HepG2 (cell line): ENCODE measurements around the gene WHAMM. TPM values are rescaled to one million over a fixed set of nuclear protein-coding genes. Genes with fewer than 3 reads are reported as not detected.

ENCODE experiments used
- ELF1 ChIP-seq: sonication (generic); formaldehyde crosslinking; IDR thresholded peaks from 2 replicates; pipeline ENCODE4 v1.4.0; 2020; ENCODE audit warnings: missing genetic modification reagents
- EP300 ChIP-seq, 3 experiments: sonication (generic) in 1 of 3; formaldehyde crosslinking in 1 of 3; IDR thresholded peaks; 2 replicates each; pipeline versions ENCODE4 v1.5.1 to v1.6.1; 2011 to 2020; ENCODE audit warnings: low read depth in 2 of 3, low read length in 2 of 3, borderline replicate concordance in 1 of 3, improper control_type of control experiment in 1 of 3, mild to moderate bottlenecking in 1 of 3, missing genetic modification reagents in 1 of 3, moderate library complexity in 1 of 3
- MAFG ChIP-seq: sonication (generic); formaldehyde crosslinking; IDR thresholded peaks from 2 replicates; pipeline ENCODE4 v1.5.1; 2020; ENCODE audit warnings: mild to moderate bottlenecking, missing genetic modification reagents
- NKX3-1 ChIP-seq: sonication (generic); formaldehyde crosslinking; IDR thresholded peaks from 2 replicates; pipeline ENCODE4 v1.5.0; 2020; ENCODE audit warnings: missing genetic modification reagents
- THAP7 ChIP-seq: sonication (generic); formaldehyde crosslinking; IDR thresholded peaks from 2 replicates; pipeline ENCODE4 v1.8.1; 2023; ENCODE audit warnings: mild to moderate bottlenecking, missing genetic modification reagents
- ZBTB40 ChIP-seq, 2 experiments: fragments of 450-650 bp in 1 of 2; sonication (generic) in 1 of 2; formaldehyde crosslinking in 1 of 2; IDR thresholded peaks; 2 replicates each; pipeline versions ENCODE4 v1.6.1 to v1.8.0; 2016 to 2022; ENCODE audit warnings: antibody characterized with exemption in 1 of 2, mild to moderate bottlenecking in 1 of 2, missing genetic modification reagents in 1 of 2
- ZBTB7A ChIP-seq: sonication (generic); formaldehyde crosslinking; IDR thresholded peaks from 2 replicates; pipeline ENCODE4 v1.8.0; 2022; ENCODE audit warnings: mild to moderate bottlenecking, missing genetic modification reagents
- ZFP82 ChIP-seq: sonication (generic); formaldehyde crosslinking; IDR thresholded peaks from 2 replicates; pipeline ENCODE4 v1.5.1; 2020; ENCODE audit warnings: mild to moderate bottlenecking, missing genetic modification reagents, borderline replicate concordance
- ZNF160 ChIP-seq: sonication (generic); formaldehyde crosslinking; IDR thresholded peaks from 2 replicates; pipeline ENCODE4 v1.8.0; 2022; ENCODE audit warnings: mild to moderate bottlenecking, inconsistent platforms, missing genetic modification reagents
- polyA plus RNA-seq, 8 experiments: library from polyadenylated mRNA; depleted of rRNA in 3 of 8; stranded (reverse) in 7 of 8; unstranded in 1 of 8; fragments of >200 nt; fragmentation: Illumina TruSeq in 4 of 8; extraction: Trizol in 4 of 8; gene quantifications; 2 replicates each; pipeline versions ENCODE4 v1.2.1 to v1.2.3, GENCODE V29; 2011 to 2016; ENCODE audit warnings: low read depth in 4 of 8, missing spikeins in 1 of 8, mixed read lengths in 1 of 8; ENCODE audit not compliant: insufficient read depth in 1 of 8
- total RNA-seq, 5 experiments: library from RNA; depleted of rRNA; stranded (reverse); fragments of >200 nt; fragmentation: Illumina TruSeq; extraction: Trizol; gene quantifications; 2 replicates each; pipeline ENCODE4 v1.2.3, GENCODE V29; 2016; ENCODE audit warnings: low read depth in 1 of 5
- TF ChIP-seq, protein P1 (sequence below): sonication (generic); formaldehyde crosslinking; IDR thresholded peaks from 2 replicates; pipeline ENCODE4 v1.4.0; 2020; ENCODE audit warnings: mild to moderate bottlenecking, missing genetic modification reagents, borderline replicate concordance
- TF ChIP-seq, protein P2 (sequence below): IDR thresholded peaks from 2 replicates; pipeline ENCODE4 v1.6.1; 2016; ENCODE audit warnings: mild to moderate bottlenecking

Gene WHAMM
- total and polyA plus RNA-seq, 2 of the 13 experiments (the other 11 are each of a cell fraction or from before 2014, with no cell fraction given): 2.9 to 3.0 TPM

DNA sequence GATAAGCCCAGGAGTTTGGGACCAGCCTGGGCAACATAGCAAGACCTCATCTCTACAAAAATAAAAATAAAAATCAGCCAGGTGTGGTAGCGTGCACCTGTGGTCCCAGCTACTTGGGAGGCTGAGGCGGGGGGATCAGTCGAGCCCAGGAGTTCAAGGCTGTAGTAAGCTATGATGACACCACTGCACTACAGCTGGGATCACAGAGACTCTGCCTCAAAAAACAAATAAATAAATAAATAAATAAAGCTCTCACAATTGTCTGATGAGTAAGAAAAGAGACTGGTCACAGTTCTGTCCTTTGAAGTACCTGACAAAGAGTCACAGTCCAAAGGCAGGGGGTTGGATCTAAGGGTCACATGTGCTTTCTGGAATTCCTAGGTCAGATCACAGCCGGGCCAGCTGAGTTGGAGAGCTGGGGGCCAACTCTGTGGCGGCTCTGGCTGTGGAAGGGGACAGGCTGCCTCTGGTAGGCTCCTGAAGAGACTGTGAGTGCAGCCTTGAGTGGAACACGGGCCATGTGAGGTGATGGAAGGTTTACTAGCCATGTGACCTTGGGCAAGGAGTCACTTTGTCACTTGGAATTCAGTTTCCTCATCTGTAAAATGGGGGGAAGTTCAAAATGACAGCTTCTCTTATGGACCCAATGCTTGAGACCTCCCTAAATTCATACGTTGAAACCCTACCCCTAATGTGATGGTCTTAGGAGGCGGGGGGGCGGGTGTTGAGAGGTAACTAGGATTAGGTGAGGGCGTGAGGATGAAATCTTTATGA is 47.2 kb downstream of the WHAMM start (continued):
- no peak for TF ChIP-seq ZBTB40 (IDR thresholded peaks at IDR 0.05)
- no peak for TF ChIP-seq ZBTB40 (CRISPR knock-in tag; IDR thresholded peaks at IDR 0.05)
- peak; percentile 19 to 49; a peak in 3 of 4 replicates for TF ChIP-seq EP300 (IDR thresholded peaks at IDR 0.05; ENCODE audit: low read depth in 2 of 2, low read length in 2 of 2)
- TF ChIP-seq EP300 (CRISPR knock-in tag; IDR thresholded peaks at IDR 0.05; ENCODE audit: borderline replicate concordance): no peak
- TF ChIP-seq, protein P1, sequence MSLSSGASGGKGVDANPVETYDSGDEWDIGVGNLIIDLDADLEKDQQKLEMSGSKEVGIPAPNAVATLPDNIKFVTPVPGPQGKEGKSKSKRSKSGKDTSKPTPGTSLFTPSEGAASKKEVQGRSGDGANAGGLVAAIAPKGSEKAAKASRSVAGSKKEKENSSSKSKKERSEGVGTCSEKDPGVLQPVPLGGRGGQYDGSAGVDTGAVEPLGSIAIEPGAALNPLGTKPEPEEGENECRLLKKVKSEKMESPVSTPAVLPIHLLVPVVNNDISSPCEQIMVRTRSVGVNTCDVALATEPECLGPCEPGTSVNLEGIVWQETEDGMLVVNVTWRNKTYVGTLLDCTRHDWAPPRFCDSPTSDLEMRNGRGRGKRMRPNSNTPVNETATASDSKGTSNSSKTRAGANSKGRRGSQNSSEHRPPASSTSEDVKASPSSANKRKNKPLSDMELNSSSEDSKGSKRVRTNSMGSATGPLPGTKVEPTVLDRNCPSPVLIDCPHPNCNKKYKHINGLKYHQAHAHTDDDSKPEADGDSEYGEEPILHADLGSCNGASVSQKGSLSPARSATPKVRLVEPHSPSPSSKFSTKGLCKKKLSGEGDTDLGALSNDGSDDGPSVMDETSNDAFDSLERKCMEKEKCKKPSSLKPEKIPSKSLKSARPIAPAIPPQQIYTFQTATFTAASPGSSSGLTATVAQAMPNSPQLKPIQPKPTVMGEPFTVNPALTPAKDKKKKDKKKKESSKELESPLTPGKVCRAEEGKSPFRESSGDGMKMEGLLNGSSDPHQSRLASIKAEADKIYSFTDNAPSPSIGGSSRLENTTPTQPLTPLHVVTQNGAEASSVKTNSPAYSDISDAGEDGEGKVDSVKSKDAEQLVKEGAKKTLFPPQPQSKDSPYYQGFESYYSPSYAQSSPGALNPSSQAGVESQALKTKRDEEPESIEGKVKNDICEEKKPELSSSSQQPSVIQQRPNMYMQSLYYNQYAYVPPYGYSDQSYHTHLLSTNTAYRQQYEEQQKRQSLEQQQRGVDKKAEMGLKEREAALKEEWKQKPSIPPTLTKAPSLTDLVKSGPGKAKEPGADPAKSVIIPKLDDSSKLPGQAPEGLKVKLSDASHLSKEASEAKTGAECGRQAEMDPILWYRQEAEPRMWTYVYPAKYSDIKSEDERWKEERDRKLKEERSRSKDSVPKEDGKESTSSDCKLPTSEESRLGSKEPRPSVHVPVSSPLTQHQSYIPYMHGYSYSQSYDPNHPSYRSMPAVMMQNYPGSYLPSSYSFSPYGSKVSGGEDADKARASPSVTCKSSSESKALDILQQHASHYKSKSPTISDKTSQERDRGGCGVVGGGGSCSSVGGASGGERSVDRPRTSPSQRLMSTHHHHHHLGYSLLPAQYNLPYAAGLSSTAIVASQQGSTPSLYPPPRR (CRISPR knock-in tag): 0 out of 2 replicates have a peak, but pooled peaks have one; percentile 41
- no peak for TF ChIP-seq THAP7
- no peak for TF ChIP-seq MAFG (CRISPR knock-in tag)
- no peak for TF ChIP-seq ELF1 (CRISPR knock-in tag)
- TF ChIP-seq NKX3-1 (CRISPR knock-in tag): no peak
- TF ChIP-seq ZBTB7A (CRISPR knock-in tag): no peak
- no peak for TF ChIP-seq ZNF160 (CRISPR knock-in tag)
- no peak for TF ChIP-seq ZFP82
- TF ChIP-seq, protein P2, sequence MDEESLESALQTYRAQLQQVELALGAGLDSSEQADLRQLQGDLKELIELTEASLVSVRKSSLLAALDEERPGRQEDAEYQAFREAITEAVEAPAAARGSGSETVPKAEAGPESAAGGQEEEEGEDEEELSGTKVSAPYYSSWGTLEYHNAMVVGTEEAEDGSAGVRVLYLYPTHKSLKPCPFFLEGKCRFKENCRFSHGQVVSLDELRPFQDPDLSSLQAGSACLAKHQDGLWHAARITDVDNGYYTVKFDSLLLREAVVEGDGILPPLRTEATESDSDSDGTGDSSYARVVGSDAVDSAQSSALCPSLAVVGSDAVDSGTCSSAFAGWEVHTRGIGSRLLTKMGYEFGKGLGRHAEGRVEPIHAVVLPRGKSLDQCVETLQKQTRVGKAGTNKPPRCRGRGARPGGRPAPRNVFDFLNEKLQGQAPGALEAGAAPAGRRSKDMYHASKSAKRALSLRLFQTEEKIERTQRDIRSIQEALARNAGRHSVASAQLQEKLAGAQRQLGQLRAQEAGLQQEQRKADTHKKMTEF (CRISPR knock-in tag): peak; percentile 69; the same call in 1 of the 2 replicates
